HG03457 (cell line): Measurements from ENCODE around the gene LAMB1.

Source experiments
- ATAC-seq: cut with Tn5 transposase; IDR thresholded peaks from one replicate; pipeline ENCODE4 v1.9.1; 2021; ENCODE audit warnings: moderate number of reproducible peaks; ENCODE audit not compliant: unreplicated experiment

The LAMB1 gene

GRCh38 chr7:107999779-108000560 lies 3.0 kb downstream of the LAMB1 start:
- ATAC-seq, result no peak

- no peak for ATAC-seq
Measured at GRCh38 chr7:107998660-107999480, 4.1 kb downstream of the LAMB1 start.

GRCh38 chr7:107998150-107998549 lies 4.8 kb downstream of the LAMB1 start:
- ATAC-seq, result no peak

- no peak for ATAC-seq
Measured at GRCh38 chr7:107996072-107996882, 6.7 kb downstream of the LAMB1 start.

GRCh38 chr7:107995184-107996071 lies 7.5 kb downstream of the LAMB1 start:
- ATAC-seq, result no peak

DNA sequence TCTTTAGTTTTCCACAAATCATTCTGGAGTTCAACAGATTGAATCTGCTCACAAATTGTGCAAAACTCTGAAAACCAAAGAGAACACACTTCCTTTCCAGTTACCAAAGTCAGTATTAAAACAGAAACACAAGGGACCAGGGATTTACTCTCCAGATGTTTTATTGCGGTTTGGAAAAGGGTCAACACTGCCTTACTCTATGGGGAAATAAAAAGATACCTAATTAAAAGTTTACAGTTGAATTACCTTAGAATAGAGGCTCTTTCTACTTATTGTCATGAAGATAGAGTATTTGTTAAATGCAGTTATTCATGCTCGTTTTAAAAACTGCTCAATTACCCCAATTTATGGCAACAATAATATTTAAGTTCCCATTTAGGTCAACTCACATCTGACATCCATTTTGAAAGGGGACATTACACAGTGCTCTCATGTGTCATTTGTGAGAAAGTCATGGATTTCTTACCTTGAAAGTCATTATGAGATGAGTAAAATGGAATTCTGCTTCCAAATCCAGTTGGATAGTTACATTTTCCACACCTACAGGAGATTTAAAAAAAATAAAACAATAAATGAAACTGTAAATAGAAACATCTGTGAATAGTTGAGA lies 8.4 kb downstream of the LAMB1 start:
- ATAC-seq, result no peak

DNA sequence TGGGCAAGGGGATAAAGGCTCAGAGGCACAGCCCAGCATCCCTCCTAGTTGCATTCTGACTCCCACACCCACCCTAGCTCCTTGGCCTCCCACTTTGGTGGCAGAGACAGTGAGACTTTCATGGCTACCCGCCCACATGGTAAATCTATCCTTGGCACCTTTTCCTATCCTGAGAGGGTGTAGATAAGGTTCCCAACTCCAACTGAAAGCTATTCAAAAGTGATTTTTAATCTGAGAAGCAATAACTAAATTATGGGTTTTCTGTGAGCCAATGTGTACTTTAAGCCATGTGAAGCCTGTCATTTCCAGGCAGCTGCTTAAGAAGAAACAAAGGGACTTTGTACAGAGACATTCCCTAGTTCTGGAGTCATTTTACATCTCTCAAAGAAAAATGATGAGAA lies 9.1 kb downstream of the LAMB1 start:
- no peak for ATAC-seq

- ATAC-seq, result no peak
Measured at GRCh38 chr7:107989618-107990373, 13.2 kb downstream of the LAMB1 start.

- ATAC-seq, result no peak
Measured at GRCh38 chr7:107982918-107983389, 20.0 kb downstream of the LAMB1 start.

DNA sequence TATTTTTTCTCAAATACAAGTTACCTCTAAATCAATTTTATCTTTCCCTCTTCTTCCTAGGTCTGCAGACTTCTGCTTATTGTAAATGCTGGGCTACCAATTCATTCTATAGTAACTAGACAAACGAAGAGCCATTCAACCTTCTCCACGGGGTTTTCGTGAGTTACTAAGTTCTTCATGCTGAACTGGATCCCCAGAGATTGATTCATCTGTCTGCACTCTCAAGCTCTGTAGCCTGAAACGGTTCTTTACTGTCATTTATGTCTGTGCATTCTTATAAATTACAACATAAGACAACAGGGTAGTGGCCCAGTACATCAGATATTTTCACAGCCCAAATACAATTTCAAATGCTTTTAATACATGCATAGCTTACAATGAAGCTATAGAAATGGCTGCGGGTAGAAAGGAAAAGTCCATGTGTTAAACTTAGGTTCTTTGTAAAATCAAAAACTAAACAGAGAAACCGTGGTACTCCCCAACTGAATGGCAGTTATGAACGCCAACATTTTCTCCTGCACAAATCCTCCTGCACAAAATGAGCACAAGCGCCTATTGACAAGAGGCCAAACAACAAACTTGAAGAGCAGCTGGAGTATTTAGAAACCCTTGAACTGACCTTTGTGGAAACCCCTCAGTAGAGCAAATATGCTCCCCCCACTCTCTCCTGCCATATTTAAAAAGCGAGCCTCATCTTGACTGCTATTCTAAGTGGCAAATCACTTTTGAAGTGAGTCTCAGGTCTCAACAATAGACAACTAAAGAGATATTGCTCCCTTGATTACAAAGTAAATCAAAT lies 20.7 kb downstream of the LAMB1 start:
- ATAC-seq, result no peak

DNA sequence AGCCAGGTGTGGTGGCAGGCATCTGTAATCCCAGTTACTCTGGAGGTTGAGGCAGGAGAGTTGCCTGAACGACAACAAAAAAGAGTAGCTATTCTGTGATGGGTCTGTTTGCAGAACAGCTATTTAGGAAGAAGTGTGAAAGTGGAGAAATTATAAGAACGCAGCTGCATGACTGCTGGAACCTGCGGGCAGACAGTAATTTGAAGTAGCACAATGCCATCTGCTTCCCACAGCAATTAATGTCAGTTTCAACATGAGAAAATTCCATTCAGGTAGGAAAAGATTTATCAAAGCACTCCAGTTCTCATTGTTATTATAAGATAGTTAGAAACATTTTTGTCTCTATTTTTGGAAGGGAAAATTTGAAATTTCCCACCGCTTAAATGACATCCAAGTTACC lies 21.5 kb downstream of the LAMB1 start:
- ATAC-seq, result no peak

GRCh38 chr7:107980671-107981190 lies 22.2 kb downstream of the LAMB1 start:
- no peak for ATAC-seq

DNA sequence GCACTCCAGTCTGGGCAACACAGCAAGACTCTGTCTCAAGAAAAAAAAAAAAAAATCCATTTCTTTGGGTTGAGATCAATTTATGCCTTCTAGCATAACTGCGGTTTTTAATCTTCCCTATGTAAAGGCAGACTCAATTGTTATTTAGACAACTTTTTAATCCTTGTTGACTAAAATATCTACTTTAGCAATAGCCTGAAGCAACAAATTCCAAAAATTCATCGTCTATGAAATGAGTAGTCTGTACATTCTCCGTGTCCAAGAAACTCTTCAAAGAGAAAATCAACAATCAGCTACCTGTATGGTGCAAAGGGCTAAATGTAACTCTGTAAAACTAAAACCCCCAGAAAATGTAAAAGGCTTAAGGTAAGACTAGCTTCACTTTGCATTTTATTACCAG lies 22.8 kb downstream of the LAMB1 start:
- ATAC-seq, result no peak

- ATAC-seq, result no peak
Measured at GRCh38 chr7:107978815-107979408, 24.0 kb downstream of the LAMB1 start.

- no peak for ATAC-seq
Measured at GRCh38 chr7:107977048-107977447, 25.9 kb downstream of the LAMB1 start.

DNA sequence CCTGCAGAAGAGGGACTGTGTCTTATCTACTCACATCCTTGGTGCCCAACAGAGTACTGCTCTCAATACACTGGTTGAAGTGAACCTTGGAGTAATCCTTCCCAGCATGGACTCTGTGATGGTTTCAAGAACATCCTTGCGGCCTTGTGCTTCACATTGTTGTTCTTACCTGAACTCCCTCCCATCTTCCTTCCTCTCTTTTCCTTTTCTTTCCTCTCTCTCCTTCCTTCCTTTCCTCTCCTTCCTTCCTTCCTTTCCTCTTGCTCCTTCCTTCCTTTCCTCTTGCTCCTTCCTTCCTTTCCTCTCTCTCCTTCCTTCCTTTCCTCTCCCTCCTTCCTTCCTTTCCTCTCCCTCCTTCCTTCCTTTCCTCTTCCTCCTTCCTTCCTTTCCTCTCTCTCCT lies 26.3 kb downstream of the LAMB1 start:
- ATAC-seq, result no peak

- no peak for ATAC-seq
Measured at GRCh38 chr7:107975394-107976013, 27.5 kb downstream of the LAMB1 start.
